ENCODE data around the gene THSD7B.

The THSD7B gene

DNA sequence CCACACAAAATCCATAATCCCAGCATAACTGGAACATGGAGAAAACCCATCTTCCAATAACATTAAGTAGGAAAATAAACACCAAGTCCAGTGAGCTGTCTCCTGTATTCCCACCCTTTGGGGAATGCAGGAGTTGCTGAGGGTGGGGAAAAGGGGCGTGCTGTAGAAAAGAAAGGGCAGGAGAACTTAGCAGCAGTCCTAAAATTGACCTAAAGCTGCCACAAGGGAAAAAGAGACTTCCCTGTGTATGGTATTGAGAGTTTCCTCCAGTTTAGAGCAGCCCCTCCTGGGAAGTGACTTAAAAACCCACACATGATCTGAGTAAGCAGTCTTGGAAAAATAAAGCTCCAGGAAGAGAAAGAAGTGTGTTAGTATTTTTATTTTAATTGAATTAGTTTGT, 428.8 kb downstream of the THSD7B start:
- ATAC-seq: no peak
- TF ChIP-seq ZC3H10 (CRISPR knock-in tag; IDR thresholded peaks at IDR 0.05): no peak
- TF ChIP-seq, protein P1, sequence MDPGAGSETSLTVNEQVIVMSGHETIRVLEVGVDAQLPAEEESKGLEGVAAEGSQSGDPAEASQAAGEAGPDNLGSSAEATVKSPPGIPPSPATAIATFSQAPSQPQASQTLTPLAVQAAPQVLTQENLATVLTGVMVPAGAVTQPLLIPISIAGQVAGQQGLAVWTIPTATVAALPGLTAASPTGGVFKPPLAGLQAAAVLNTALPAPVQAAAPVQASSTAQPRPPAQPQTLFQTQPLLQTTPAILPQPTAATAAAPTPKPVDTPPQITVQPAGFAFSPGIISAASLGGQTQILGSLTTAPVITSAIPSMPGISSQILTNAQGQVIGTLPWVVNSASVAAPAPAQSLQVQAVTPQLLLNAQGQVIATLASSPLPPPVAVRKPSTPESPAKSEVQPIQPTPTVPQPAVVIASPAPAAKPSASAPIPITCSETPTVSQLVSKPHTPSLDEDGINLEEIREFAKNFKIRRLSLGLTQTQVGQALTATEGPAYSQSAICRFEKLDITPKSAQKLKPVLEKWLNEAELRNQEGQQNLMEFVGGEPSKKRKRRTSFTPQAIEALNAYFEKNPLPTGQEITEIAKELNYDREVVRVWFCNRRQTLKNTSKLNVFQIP (CRISPR knock-in tag; IDR thresholded peaks at IDR 0.05; ENCODE audit: borderline replicate concordance, low read depth): no peak

DNA sequence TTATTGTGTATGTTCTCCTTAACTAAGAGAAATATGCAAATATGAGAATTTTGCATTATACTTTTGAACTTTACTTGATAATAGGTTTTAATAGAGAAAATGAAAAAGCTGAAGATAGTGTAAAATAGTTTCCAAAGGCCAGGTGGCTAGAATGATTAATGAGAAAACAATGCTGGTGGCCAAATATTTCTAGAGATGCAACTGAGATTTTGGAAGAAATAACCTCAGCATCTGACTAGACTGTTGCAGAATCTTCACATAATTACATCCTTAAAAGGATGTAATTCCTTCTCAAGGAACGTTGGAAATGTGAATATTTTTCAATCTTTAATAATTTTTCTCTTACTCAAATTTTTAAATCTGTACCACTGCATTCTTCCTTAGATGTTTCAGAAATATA, 434.4 kb downstream of the THSD7B start:
- ATAC-seq: no peak
- TF ChIP-seq TCF4 (CRISPR knock-in tag; IDR thresholded peaks at IDR 0.05; ENCODE audit: borderline replicate concordance) (no peak), GLIS3 (CRISPR knock-in tag; IDR thresholded peaks at IDR 0.05) (no peak), ESRRG (CRISPR knock-in tag; IDR thresholded peaks at IDR 0.05) (no peak), ZFP3 (CRISPR knock-in tag; IDR thresholded peaks at IDR 0.05) (no peak), ZFP30 (CRISPR knock-in tag; IDR thresholded peaks at IDR 0.05) (no peak), ARNTL (CRISPR knock-in tag; IDR thresholded peaks at IDR 0.05; ENCODE audit: borderline replicate concordance, low read depth) (no peak), CSDC2 (CRISPR knock-in tag; IDR thresholded peaks at IDR 0.05) (no peak), ZNF70 (CRISPR knock-in tag; IDR thresholded peaks at IDR 0.05) (no peak), ZC3H10 (CRISPR knock-in tag; IDR thresholded peaks at IDR 0.05) (no peak), ZNF565 (CRISPR knock-in tag; conservative IDR thresholded peaks at IDR 0.05; ENCODE audit: low read depth) (no peak)
- TF ChIP-seq, protein P1 (CRISPR knock-in tag; IDR thresholded peaks at IDR 0.05; ENCODE audit: borderline replicate concordance, low read depth): no peak
- TF ChIP-seq, protein P2, sequence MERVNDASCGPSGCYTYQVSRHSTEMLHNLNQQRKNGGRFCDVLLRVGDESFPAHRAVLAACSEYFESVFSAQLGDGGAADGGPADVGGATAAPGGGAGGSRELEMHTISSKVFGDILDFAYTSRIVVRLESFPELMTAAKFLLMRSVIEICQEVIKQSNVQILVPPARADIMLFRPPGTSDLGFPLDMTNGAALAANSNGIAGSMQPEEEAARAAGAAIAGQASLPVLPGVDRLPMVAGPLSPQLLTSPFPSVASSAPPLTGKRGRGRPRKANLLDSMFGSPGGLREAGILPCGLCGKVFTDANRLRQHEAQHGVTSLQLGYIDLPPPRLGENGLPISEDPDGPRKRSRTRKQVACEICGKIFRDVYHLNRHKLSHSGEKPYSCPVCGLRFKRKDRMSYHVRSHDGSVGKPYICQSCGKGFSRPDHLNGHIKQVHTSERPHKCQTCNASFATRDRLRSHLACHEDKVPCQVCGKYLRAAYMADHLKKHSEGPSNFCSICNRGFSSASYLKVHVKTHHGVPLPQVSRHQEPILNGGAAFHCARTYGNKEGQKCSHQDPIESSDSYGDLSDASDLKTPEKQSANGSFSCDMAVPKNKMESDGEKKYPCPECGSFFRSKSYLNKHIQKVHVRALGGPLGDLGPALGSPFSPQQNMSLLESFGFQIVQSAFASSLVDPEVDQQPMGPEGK (CRISPR knock-in tag; IDR thresholded peaks at IDR 0.05; ENCODE audit: borderline replicate concordance): no peak
- TF ChIP-seq, protein P3, sequence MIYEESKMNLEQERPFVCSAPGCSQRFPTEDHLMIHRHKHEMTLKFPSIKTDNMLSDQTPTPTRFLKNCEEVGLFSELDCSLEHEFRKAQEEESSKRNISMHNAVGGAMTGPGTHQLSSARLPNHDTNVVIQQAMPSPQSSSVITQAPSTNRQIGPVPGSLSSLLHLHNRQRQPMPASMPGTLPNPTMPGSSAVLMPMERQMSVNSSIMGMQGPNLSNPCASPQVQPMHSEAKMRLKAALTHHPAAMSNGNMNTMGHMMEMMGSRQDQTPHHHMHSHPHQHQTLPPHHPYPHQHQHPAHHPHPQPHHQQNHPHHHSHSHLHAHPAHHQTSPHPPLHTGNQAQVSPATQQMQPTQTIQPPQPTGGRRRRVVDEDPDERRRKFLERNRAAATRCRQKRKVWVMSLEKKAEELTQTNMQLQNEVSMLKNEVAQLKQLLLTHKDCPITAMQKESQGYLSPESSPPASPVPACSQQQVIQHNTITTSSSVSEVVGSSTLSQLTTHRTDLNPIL (CRISPR knock-in tag; IDR thresholded peaks at IDR 0.05; ENCODE audit: low read depth): no peak

GRCh38 chr2:137202318-137202717, 437.0 kb downstream of the THSD7B start:
- TF ChIP-seq SNAI2 (CRISPR knock-in tag; IDR thresholded peaks at IDR 0.05): no peak
- no peak for TF ChIP-seq ZC3H10 (CRISPR knock-in tag; IDR thresholded peaks at IDR 0.05)
- no peak for TF ChIP-seq PPARA (CRISPR knock-in tag; IDR thresholded peaks at IDR 0.05; ENCODE audit: borderline replicate concordance)
- TF ChIP-seq ZFP3 (CRISPR knock-in tag; IDR thresholded peaks at IDR 0.05): no peak
- TF ChIP-seq ARNTL (CRISPR knock-in tag; IDR thresholded peaks at IDR 0.05; ENCODE audit: borderline replicate concordance, low read depth): no peak
- TF ChIP-seq CSDC2 (CRISPR knock-in tag; IDR thresholded peaks at IDR 0.05): no peak
- TF ChIP-seq TOX (CRISPR knock-in tag; IDR thresholded peaks at IDR 0.05; ENCODE audit: borderline replicate concordance): no peak
- TF ChIP-seq GLIS3 (CRISPR knock-in tag; IDR thresholded peaks at IDR 0.05): no peak
- TF ChIP-seq ZNF8 (CRISPR knock-in tag; IDR thresholded peaks at IDR 0.05): no peak
- TF ChIP-seq TSHZ2 (CRISPR knock-in tag; IDR thresholded peaks at IDR 0.05): no peak
- ATAC-seq: no peak

DNA sequence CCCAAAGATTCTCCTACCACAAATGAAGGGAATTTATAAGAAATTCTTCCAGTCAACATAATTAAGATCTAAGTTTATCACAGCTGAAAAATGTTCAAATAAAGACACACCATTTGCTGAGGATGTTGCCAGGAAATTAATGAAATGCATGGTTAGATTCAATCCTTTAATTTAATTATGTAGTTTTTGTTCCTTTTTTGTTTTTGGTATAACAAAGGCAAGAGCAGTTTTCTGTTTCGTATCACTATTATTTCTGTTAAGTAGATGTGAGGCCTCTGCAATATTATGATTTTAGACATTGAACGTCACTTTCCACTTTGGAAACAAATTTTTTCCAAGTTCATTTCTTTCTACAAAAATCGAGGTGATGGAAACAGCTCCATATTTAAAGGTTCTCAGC, 440.0 kb downstream of the THSD7B start:
- TF ChIP-seq ZNF8 (CRISPR knock-in tag; IDR thresholded peaks at IDR 0.05): no peak
- TF ChIP-seq OSR1 (CRISPR knock-in tag; IDR thresholded peaks at IDR 0.05): no peak
- TF ChIP-seq, protein P3 (CRISPR knock-in tag; IDR thresholded peaks at IDR 0.05; ENCODE audit: low read depth): no peak
- no peak for TF ChIP-seq ISL1 (CRISPR knock-in tag; IDR thresholded peaks at IDR 0.05)
- no peak for TF ChIP-seq ARNTL (CRISPR knock-in tag; IDR thresholded peaks at IDR 0.05; ENCODE audit: borderline replicate concordance, low read depth)
- TF ChIP-seq SNAI2 (CRISPR knock-in tag; IDR thresholded peaks at IDR 0.05): no peak
- no peak for ATAC-seq

Measured in SK-N-SH treated with all-trans-retinoic acid at 6 μM for 48 hours (cell line).